Immature natural killer cell (primary cell): ENCODE results near the gene FGF16. TPM values are rescaled to one million over a fixed set of nuclear protein-coding genes. Genes with fewer than 3 reads are reported as not detected.
A peak's percentile ranks its signal among the peaks of the same experiment; 100 is the strongest.

Experiments
- DNase-seq, 3 donors: peaks; one replicate each; pipeline ENCODE4 v3.0.0; 2022; ENCODE audit warnings: mixed read lengths in 1 of 3
- H3K27ac Mint-ChIP-seq, 6 donors: one replicate each; pipeline ENCODE4 v1.8.0; 2020; ENCODE audit warnings: mixed read lengths in 6 of 6, mild to moderate bottlenecking in 5 of 6, inconsistent platforms in 4 of 6, moderate library complexity in 3 of 6
- H3K27me3 Mint-ChIP-seq, 3 donors: one replicate each; pipeline ENCODE4 v1.8.0; 2020 to 2021; ENCODE audit warnings: low read depth in 3 of 3, mild to moderate bottlenecking in 3 of 3, mixed read lengths in 3 of 3, moderate library complexity in 3 of 3, inconsistent platforms in 1 of 3
- H3K36me3 Mint-ChIP-seq, 3 donors: one replicate each; pipeline ENCODE4 v1.8.0; 2020; ENCODE audit warnings: mixed read lengths in 3 of 3, inconsistent platforms in 2 of 3, mild to moderate bottlenecking in 2 of 3
- H3K4me1 Mint-ChIP-seq, 2 donors: one replicate each; pipeline ENCODE4 v1.8.0; 2020; ENCODE audit warnings: inconsistent platforms in 2 of 2, mild to moderate bottlenecking in 2 of 2, mixed read lengths in 2 of 2, moderate library complexity in 1 of 2
- H3K4me3 Mint-ChIP-seq, 5 donors: one replicate each; pipeline ENCODE4 v1.8.0; 2020; ENCODE audit warnings: mild to moderate bottlenecking in 5 of 5, mixed read lengths in 5 of 5, inconsistent platforms in 3 of 5, moderate library complexity in 3 of 5
- H3K9me3 Mint-ChIP-seq, 6 donors: one replicate each; pipeline ENCODE4 v1.8.0; 2020; ENCODE audit warnings: mild to moderate bottlenecking in 6 of 6, mixed read lengths in 6 of 6, inconsistent platforms in 4 of 6, moderate library complexity in 3 of 6
- polyA plus RNA-seq, 3 donors: library from polyadenylated mRNA; unstranded; fragments of 300-500 nt; fragmentation: Illumina TruSeq; gene quantifications; one replicate each; pipeline ENCODE4 v1.2.3, GENCODE V29; 2021

The FGF16 gene
- polyA plus RNA-seq, 3 donors from 2014 or later: not detected

- no peak overlapping the region for H3K27ac Mint-ChIP-seq
- H3K27me3 Mint-ChIP-seq: peaks cover 0 to 9% (median under 1%) of the 10 kb centered on the region in 3 donors
- no peaks in the 10 kb centered on the region for H3K36me3 Mint-ChIP-seq
- H3K4me1 Mint-ChIP-seq: no peaks in the 10 kb centered on the region
- no peak for DNase-seq
- no peaks in the 10 kb centered on the region for H3K9me3 Mint-ChIP-seq
- H3K4me3 Mint-ChIP-seq: no peak overlapping the region
Observed at GRCh38 chrX:77436271-77436670, 10.9 kb upstream of the FGF16 start.

GRCh38 chrX:77436682-77437081 is 10.5 kb upstream of the FGF16 start:
- Mint-ChIP-seq H3K9me3 (no peaks in the 10 kb centered on the region), H3K4me3 (no peak overlapping the region), H3K27me3 (peaks cover 0 to 9% (median 0%) of the 10 kb centered on the region in 3 donors), H3K27ac (no peak overlapping the region), H3K36me3 (no peaks in the 10 kb centered on the region), H3K4me1 (no peaks in the 10 kb centered on the region)
- no peak for DNase-seq

- Mint-ChIP-seq H3K4me3 (no peak overlapping the region), H3K27me3 (peaks cover 1 to 16% (median 5%) of the 10 kb centered on the region in 3 donors), H3K9me3 (no peaks in the 10 kb centered on the region), H3K36me3 (no peaks in the 10 kb centered on the region), H3K4me1 (no peaks in the 10 kb centered on the region), H3K27ac (no peak overlapping the region)
- DNase-seq: no peak
Observed at GRCh38 chrX:77440330-77440729, 6.9 kb upstream of the FGF16 start.

- no peak overlapping the region for H3K27ac Mint-ChIP-seq
- peaks cover 1 to 20% (median 5%) of the 10 kb centered on the region in 3 donors for H3K27me3 Mint-ChIP-seq
- H3K4me3 Mint-ChIP-seq: no peak overlapping the region
- H3K36me3 Mint-ChIP-seq: no peaks in the 10 kb centered on the region
- peaks cover 4% of the 10 kb centered on the region in 2 donors for H3K4me1 Mint-ChIP-seq
- no peak for DNase-seq
- H3K9me3 Mint-ChIP-seq: no peaks in the 10 kb centered on the region
Observed at GRCh38 chrX:77441033-77441432, 6.2 kb upstream of the FGF16 start.

GRCh38 chrX:77441479-77441878 is 5.7 kb upstream of the FGF16 start:
- Mint-ChIP-seq H3K4me3 (no peak overlapping the region), H3K9me3 (no peaks in the 10 kb centered on the region), H3K27ac (no peak overlapping the region), H3K36me3 (no peaks in the 10 kb centered on the region), H3K4me1 (peaks cover 6% of the 10 kb centered on the region in 2 donors), H3K27me3 (peaks cover 1 to 19% (median 5%) of the 10 kb centered on the region in 3 donors)
- no peak for DNase-seq

GRCh38 chrX:77442728-77443127 is 4.5 kb upstream of the FGF16 start:
- Mint-ChIP-seq H3K27me3 (peaks cover 1 to 17% (median 5%) of the 10 kb centered on the region in 3 donors), H3K4me1 (peaks cover 14 to 15% of the 10 kb centered on the region in 2 donors), H3K27ac (no peak overlapping the region), H3K4me3 (no peak overlapping the region), H3K9me3 (no peaks in the 10 kb centered on the region), H3K36me3 (no peaks in the 10 kb centered on the region)
- no peak for DNase-seq

- Mint-ChIP-seq H3K27me3 (peaks cover 3 to 18% (median 5%) of the 10 kb centered on the region in 3 donors), H3K4me3 (no peak overlapping the region), H3K36me3 (no peaks in the 10 kb centered on the region), H3K9me3 (peaks cover 0 to 2% (median 0%) of the 10 kb centered on the region in 6 donors), H3K27ac (no peak overlapping the region), H3K4me1 (peaks cover 14 to 19% of the 10 kb centered on the region in 2 donors)
- DNase-seq: no peak
Observed at GRCh38 chrX:77444075-77444474, 3.1 kb upstream of the FGF16 start.

- Mint-ChIP-seq H3K36me3 (no peaks in the 10 kb centered on the region), H3K4me3 (no peak overlapping the region), H3K27ac (no peak overlapping the region), H3K27me3 (peaks cover 4 to 18% (median 5%) of the 10 kb centered on the region in 3 donors), H3K9me3 (peaks cover 0 to 2% (median 0%) of the 10 kb centered on the region in 6 donors), H3K4me1 (peaks cover 14 to 19% of the 10 kb centered on the region in 2 donors)
- DNase-seq: no peak
Observed at GRCh38 chrX:77444545-77444944, 2.6 kb upstream of the FGF16 start.

GRCh38 chrX:77446029-77446585 is 1.1 kb upstream of the FGF16 start:
- Mint-ChIP-seq H3K9me3 (peaks cover 0 to 2% (median 0%) of the 10 kb centered on the region in 6 donors), H3K4me1 (peaks cover 14 to 19% of the 10 kb centered on the region in 2 donors), H3K27ac (no peak overlapping the region), H3K27me3 (peaks cover 4 to 21% (median 6%) of the 10 kb centered on the region in 3 donors), H3K4me3 (peak overlapping the region; percentile 59 to 80 (median 64)), H3K36me3 (no peaks in the 10 kb centered on the region)
- DNase-seq: no peak

- Mint-ChIP-seq H3K4me3 (peak overlapping the region in 3 of 5 donors; percentile 51 to 58 (median 58)), H3K9me3 (peaks cover 0 to 2% (median 0%) of the 10 kb centered on the region in 6 donors), H3K27me3 (peaks cover 3 to 18% (median 4%) of the 10 kb centered on the region in 3 donors), H3K36me3 (no peaks in the 10 kb centered on the region), H3K4me1 (peaks cover 14 to 19% of the 10 kb centered on the region in 2 donors), H3K27ac (no peak overlapping the region)
- DNase-seq: no peak
Observed at GRCh38 chrX:77447653-77448569, 722 bp downstream of the FGF16 start.

- H3K36me3 Mint-ChIP-seq: no peaks in the 10 kb centered on the region
- H3K4me3 Mint-ChIP-seq: no peak overlapping the region
- DNase-seq: no peak
- peaks cover 0 to 2% (median 0%) of the 10 kb centered on the region in 6 donors for H3K9me3 Mint-ChIP-seq
- peaks cover 1 to 13% (median 2%) of the 10 kb centered on the region in 3 donors for H3K27me3 Mint-ChIP-seq
- no peak overlapping the region for H3K27ac Mint-ChIP-seq
- H3K4me1 Mint-ChIP-seq: peaks cover 14 to 19% of the 10 kb centered on the region in 2 donors
Observed at GRCh38 chrX:77450415-77450814, 3.2 kb downstream of the FGF16 start.

- DNase-seq: no peak
- H3K27ac Mint-ChIP-seq: no peak overlapping the region
- no peaks in the 10 kb centered on the region for H3K36me3 Mint-ChIP-seq
Observed at GRCh38 chrX:77450996-77451395, 3.8 kb downstream of the FGF16 start.

GRCh38 chrX:77453190-77453589 is 6.0 kb downstream of the FGF16 start:
- no peak overlapping the region for H3K27ac Mint-ChIP-seq
- no peak for DNase-seq
- peaks cover 2 to 6% (median 4%) of the 10 kb centered on the region in 3 donors for H3K27me3 Mint-ChIP-seq
- H3K4me1 Mint-ChIP-seq: peaks cover 0 to 4% of the 10 kb centered on the region in 2 donors
- peaks cover 0 to 2% (median 0%) of the 10 kb centered on the region in 6 donors for H3K9me3 Mint-ChIP-seq
- no peaks in the 10 kb centered on the region for H3K36me3 Mint-ChIP-seq
- no peak overlapping the region for H3K4me3 Mint-ChIP-seq

More at GRCh38 chrX:77450996-77451395, 3.8 kb downstream of the FGF16 start:
- peaks cover 1 to 10% (median 2%) of the 10 kb centered on the region in 3 donors for H3K27me3 Mint-ChIP-seq
- H3K4me1 Mint-ChIP-seq: peaks cover 10 to 15% of the 10 kb centered on the region in 2 donors
- H3K4me3 Mint-ChIP-seq: no peak overlapping the region
- peaks cover 0 to 2% (median 0%) of the 10 kb centered on the region in 6 donors for H3K9me3 Mint-ChIP-seq

- Mint-ChIP-seq H3K4me3 (no peak overlapping the region), H3K27ac (no peak overlapping the region), H3K36me3 (no peaks in the 10 kb centered on the region), H3K4me1 (no peaks in the 10 kb centered on the region), H3K9me3 (no peaks in the 10 kb centered on the region), H3K27me3 (peaks cover 0 to 4% (median 0%) of the 10 kb centered on the region in 3 donors)
- no peak for DNase-seq
Observed at GRCh38 chrX:77455437-77455836, 8.2 kb downstream of the FGF16 start.
